Measurements from ENCODE around the gene GRIP2. TPM values are rescaled to one million over a fixed set of nuclear protein-coding genes. Genes with fewer than 3 reads are reported as not detected.

GRIP2 gene
- polyA plus RNA-seq, 3 donors = not detected

DNA sequence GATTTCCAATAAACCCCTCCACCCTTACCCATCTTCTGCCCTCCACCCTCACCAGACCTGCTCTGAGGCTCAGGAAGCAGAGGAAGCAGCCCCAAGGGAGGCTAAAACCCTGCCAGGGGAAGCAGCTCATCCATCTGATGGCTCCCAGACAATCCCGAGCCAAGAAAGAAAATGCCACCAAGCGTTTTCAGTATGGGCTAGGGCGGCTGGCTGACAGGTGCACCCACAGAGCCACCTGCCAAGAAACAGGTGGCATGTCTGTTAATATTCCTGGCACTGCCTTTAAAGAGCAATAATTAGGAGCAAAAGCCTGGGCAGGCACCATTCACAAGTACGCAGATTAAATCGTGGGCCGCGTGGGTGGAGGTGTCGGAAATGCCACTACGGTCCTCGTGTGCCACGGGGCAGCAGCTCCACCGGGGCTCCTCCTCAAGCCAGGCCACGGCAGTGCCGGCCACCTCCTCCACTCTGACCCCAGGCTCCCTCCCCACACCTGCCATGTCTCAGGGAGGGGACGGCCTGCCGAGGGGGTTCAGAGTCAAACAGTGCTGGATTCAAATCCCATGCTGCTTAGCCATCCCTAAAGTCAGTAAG is 23.9 kb upstream of the GRIP2 start:
- no peak overlapping the region for H3K27ac ChIP-seq (ENCODE audit: low read depth in 1 of 2, low read length in 2 of 2)
- H3K9me3 ChIP-seq (replicated peaks in 1 of 2; ENCODE audit: control insufficient read depth in 1 of 2, insufficient read depth in 1 of 2, low read length in 2 of 2) = no peaks in the 10 kb centered on the region
- H4K20me1 ChIP-seq (ENCODE audit: insufficient read depth, low read length) = no peaks in the 10 kb centered on the region
- no peak overlapping the region for H3K4me2 ChIP-seq (replicated peaks; ENCODE audit: extremely low read depth, low read length, poor library complexity, severe bottlenecking)
- H3K27ac Mint-ChIP-seq = no peak overlapping the region
- H3K4me1 Mint-ChIP-seq = no peaks in the 10 kb centered on the region
- no peaks in the 10 kb centered on the region for H3K4me1 ChIP-seq (ENCODE audit: control insufficient read depth in 1 of 2, insufficient read depth in 2 of 2, low read length in 2 of 2)
- no peak overlapping the region for H2AFZ ChIP-seq (ENCODE audit: insufficient read depth, low read depth, low read length, poor library complexity, severe bottlenecking)
- H3K9ac ChIP-seq (ENCODE audit: insufficient read depth, low read length, poor library complexity, severe bottlenecking) = no peak overlapping the region
- WGBS (ENCODE audit: insufficient coverage) = 90% methylated on average over 7 of the region's 16 CpGs
- H3K4me3 Mint-ChIP-seq = no peak overlapping the region
- H3K36me3 Mint-ChIP-seq = no peaks in the 10 kb centered on the region
- H3K27me3 Mint-ChIP-seq (ENCODE audit: low read depth in 3 of 3) = peaks cover 10 to 32% (median 22%) of the 10 kb centered on the region in 3 donors
- no peaks in the 10 kb centered on the region for H3K79me2 ChIP-seq (ENCODE audit: insufficient read depth, low read length)
- no peaks in the 10 kb centered on the region for H3K27me3 ChIP-seq (ENCODE audit: control insufficient read depth in 2 of 2, insufficient read depth in 2 of 2, low read length in 2 of 2)
- no peaks in the 10 kb centered on the region for H3K9me3 Mint-ChIP-seq
- no peaks in the 10 kb centered on the region for H3K36me3 ChIP-seq (replicated peaks in 1 of 2; ENCODE audit: control insufficient read depth in 1 of 2, insufficient read depth in 2 of 2, low read length in 2 of 2)
- TF ChIP-seq CTCF (IDR thresholded peaks at IDR 0.05) = no peak
- intact Hi-C loops (cut with micrococcal nuclease) = no loop called here
- no peak for DNase-seq
- no peak overlapping the region for H3K4me3 ChIP-seq (replicated peaks in 1 of 3; ENCODE audit: low read depth in 2 of 3, low read length in 3 of 3)

DNA sequence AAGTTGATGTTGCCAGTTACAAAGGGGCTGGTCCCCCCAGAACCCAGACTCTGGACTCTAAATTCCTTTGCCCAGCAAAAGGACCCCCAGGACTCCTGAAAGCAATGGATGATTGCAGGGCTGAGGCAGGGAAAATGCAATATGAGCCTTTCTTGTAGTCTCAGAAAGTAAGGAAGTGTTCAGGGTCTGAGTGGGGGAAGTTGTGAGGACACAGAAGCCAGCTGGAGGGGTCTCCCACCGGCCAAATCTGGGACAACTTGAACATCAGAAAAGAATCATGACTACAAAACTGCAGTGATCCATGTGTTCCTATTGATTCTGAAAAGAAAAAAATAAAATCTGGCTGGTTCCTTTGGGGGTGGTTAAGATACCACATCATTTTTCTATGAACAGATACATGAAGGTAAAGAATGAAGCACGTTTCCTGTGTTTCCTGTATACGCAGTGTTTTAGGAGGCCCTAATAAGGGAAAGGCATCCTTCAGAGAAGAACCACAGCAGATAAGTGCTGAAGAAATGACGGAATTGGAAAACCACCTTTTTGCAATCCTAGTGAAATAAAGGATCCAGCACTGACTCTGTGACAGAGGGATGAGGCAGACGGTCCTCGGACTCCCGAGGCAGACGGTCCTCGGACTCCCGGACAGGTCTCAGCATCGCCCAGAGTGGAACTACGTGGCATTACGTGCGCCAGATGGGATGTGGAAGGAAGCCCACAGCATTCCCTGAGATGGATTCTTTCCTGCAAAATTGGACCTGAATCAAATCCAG is 22.2 kb upstream of the GRIP2 start:
- Histone ChIP-seq H3K9ac (ENCODE audit: insufficient read depth, low read length, poor library complexity, severe bottlenecking) (no peak overlapping the region), H3K36me3 (replicated peaks in 1 of 2; ENCODE audit: control insufficient read depth in 1 of 2, insufficient read depth in 2 of 2, low read length in 2 of 2) (no peaks in the 10 kb centered on the region), H3K79me2 (ENCODE audit: insufficient read depth, low read length) (no peaks in the 10 kb centered on the region), H3K27ac (ENCODE audit: low read depth in 1 of 2, low read length in 2 of 2) (no peak overlapping the region), H3K9me3 (replicated peaks in 1 of 2; ENCODE audit: control insufficient read depth in 1 of 2, insufficient read depth in 1 of 2, low read length in 2 of 2) (no peaks in the 10 kb centered on the region), H3K27me3 (ENCODE audit: control insufficient read depth in 2 of 2, insufficient read depth in 2 of 2, low read length in 2 of 2) (no peaks in the 10 kb centered on the region), H3K4me1 (ENCODE audit: control insufficient read depth in 1 of 2, insufficient read depth in 2 of 2, low read length in 2 of 2) (no peaks in the 10 kb centered on the region), H3K4me3 (replicated peaks in 1 of 3; ENCODE audit: low read depth in 2 of 3, low read length in 3 of 3) (no peak overlapping the region), H2AFZ (ENCODE audit: insufficient read depth, low read depth, low read length, poor library complexity, severe bottlenecking) (no peak overlapping the region), H4K20me1 (ENCODE audit: insufficient read depth, low read length) (no peaks in the 10 kb centered on the region), H3K4me2 (replicated peaks; ENCODE audit: extremely low read depth, low read length, poor library complexity, severe bottlenecking) (no peak overlapping the region)
- H3K27me3 Mint-ChIP-seq (ENCODE audit: low read depth in 3 of 3) = peaks cover 12 to 32% (median 26%) of the 10 kb centered on the region in 3 donors
- no peak overlapping the region for H3K4me3 Mint-ChIP-seq
- 27% methylated on average over 3 of the region's 14 CpGs for WGBS (ENCODE audit: insufficient coverage)
- intact Hi-C loops (cut with micrococcal nuclease) = no loop called here
- no peak for TF ChIP-seq CTCF (IDR thresholded peaks at IDR 0.05)
- H3K36me3 Mint-ChIP-seq = no peaks in the 10 kb centered on the region
- H3K9me3 Mint-ChIP-seq = no peaks in the 10 kb centered on the region
- H3K4me1 Mint-ChIP-seq = no peaks in the 10 kb centered on the region
- DNase-seq = no peak
- H3K27ac Mint-ChIP-seq = no peak overlapping the region

Measured in CD14-positive monocyte (primary cell).